ENCODE data around the gene MINDY3.
A peak's percentile ranks its signal among the peaks of the same experiment; 100 is the strongest.

The MINDY3 gene

GRCh38 chr10:15859906-15860691 is at the start of gene MINDY3:
TSS of gene MINDY3 (minus strand) at chr10:15860507. CDS start at chr10:15860299, 208 bp downstream.
- ChIA-PET POLR2A (interaction anchor here (0.9 to 1.8 kb wide), 14 partner anchors 10 to 1328 kb away, joined by 3 to 11 read pairs (median 4); partner anchors contain the start of genes ITGA8 and RSU1), CTCF (interaction anchor here (0.9 kb wide), 2 partner anchors 17 to 140 kb away, joined by 3 read pairs; partner anchors contain the start of gene ITGA8)
- TF ChIP-seq CTBP1 (IDR thresholded peaks at IDR 0.05; ENCODE audit: borderline replicate concordance) (no peak), ELF4 (IDR thresholded peaks at IDR 0.05) (peak; percentile 92)
- peak; percentile 80 for DNase-seq (ENCODE audit: extremely low spot score)

- POLR2A ChIA-PET = no interaction called here
These were observed 41.6 kb upstream of the MINDY3 start for GRCh38 chr10:15901889-15902288.

GRCh38 chr10:15898046-15898445 is 37.7 kb upstream of the MINDY3 start:
- CTCF ChIA-PET = interaction anchor here (0.6 kb wide), 1 partner anchor 863 kb away, joined by 6 read pairs; no protein-coding TSS in a partner anchor
- POLR2A ChIA-PET = no interaction called here
- peak; percentile 37 for DNase-seq (ENCODE audit: extremely low spot score)
- TF ChIP-seq BHLHE40 (IDR thresholded peaks at IDR 0.05; ENCODE audit: borderline replicate concordance) (no peak), FOXM1 (IDR thresholded peaks at IDR 0.05; ENCODE audit: borderline replicate concordance) (no peak), NFRKB (IDR thresholded peaks at IDR 0.05) (no peak), FOXK2 (IDR thresholded peaks at IDR 0.05) (no peak), PKNOX1 (IDR thresholded peaks at IDR 0.05) (no peak), FOXA1 (IDR thresholded peaks at IDR 0.05) (no peak), TARDBP (IDR thresholded peaks at IDR 0.05) (no peak), HDGF (IDR thresholded peaks at IDR 0.05; ENCODE audit: borderline replicate concordance) (no peak), CTBP1 (IDR thresholded peaks at IDR 0.05; ENCODE audit: borderline replicate concordance) (no peak), SP1 (IDR thresholded peaks at IDR 0.05) (no peak), SUZ12 (IDR thresholded peaks at IDR 0.05) (no peak), LEF1 (IDR thresholded peaks at IDR 0.05; ENCODE audit: borderline replicate concordance) (no peak), L3MBTL2 (conservative IDR thresholded peaks at IDR 0.05) (no peak), ELF4 (IDR thresholded peaks at IDR 0.05) (no peak), ZNF384 (IDR thresholded peaks at IDR 0.05) (no peak)

More at GRCh38 chr10:15901889-15902288, 41.6 kb upstream of the MINDY3 start:
- TF ChIP-seq FOXA1 (IDR thresholded peaks at IDR 0.05) (no peak), SUZ12 (IDR thresholded peaks at IDR 0.05) (no peak), CTBP1 (IDR thresholded peaks at IDR 0.05; ENCODE audit: borderline replicate concordance) (no peak), HDGF (IDR thresholded peaks at IDR 0.05; ENCODE audit: borderline replicate concordance) (no peak), ZNF384 (IDR thresholded peaks at IDR 0.05) (no peak), ARNT (IDR thresholded peaks at IDR 0.05) (no peak), BHLHE40 (IDR thresholded peaks at IDR 0.05; ENCODE audit: borderline replicate concordance) (no peak), ELF4 (IDR thresholded peaks at IDR 0.05) (no peak), PKNOX1 (IDR thresholded peaks at IDR 0.05) (no peak), TARDBP (IDR thresholded peaks at IDR 0.05) (no peak), SP1 (IDR thresholded peaks at IDR 0.05) (no peak), NFRKB (IDR thresholded peaks at IDR 0.05) (no peak), FOXM1 (IDR thresholded peaks at IDR 0.05; ENCODE audit: borderline replicate concordance) (no peak), LEF1 (IDR thresholded peaks at IDR 0.05; ENCODE audit: borderline replicate concordance) (no peak), FOXK2 (IDR thresholded peaks at IDR 0.05) (no peak)
- no peak for DNase-seq (ENCODE audit: extremely low spot score)
- CTCF ChIA-PET = interaction anchor here (0.9 to 1.1 kb wide), 3 partner anchors 9 to 277 kb away, joined by 3 to 5 read pairs (median 3); no protein-coding TSS in a partner anchor

- DNase-seq (ENCODE audit: extremely low spot score) = no peak
These were observed 37.0 kb upstream of the MINDY3 start for GRCh38 chr10:15897287-15897686.

GRCh38 chr10:15896654-15897053 is 36.3 kb upstream of the MINDY3 start:
- TF ChIP-seq HDGF (IDR thresholded peaks at IDR 0.05; ENCODE audit: borderline replicate concordance) (no peak), SUZ12 (IDR thresholded peaks at IDR 0.05) (no peak), LEF1 (IDR thresholded peaks at IDR 0.05; ENCODE audit: borderline replicate concordance) (no peak), ELF4 (IDR thresholded peaks at IDR 0.05) (no peak), NFRKB (IDR thresholded peaks at IDR 0.05) (no peak), SP1 (IDR thresholded peaks at IDR 0.05) (no peak), L3MBTL2 (conservative IDR thresholded peaks at IDR 0.05) (no peak), PKNOX1 (IDR thresholded peaks at IDR 0.05) (no peak), ZNF384 (IDR thresholded peaks at IDR 0.05) (no peak), BHLHE40 (IDR thresholded peaks at IDR 0.05; ENCODE audit: borderline replicate concordance) (no peak), FOXK2 (IDR thresholded peaks at IDR 0.05) (no peak), FOXA1 (IDR thresholded peaks at IDR 0.05) (no peak), ARNT (IDR thresholded peaks at IDR 0.05) (no peak), CTBP1 (IDR thresholded peaks at IDR 0.05; ENCODE audit: borderline replicate concordance) (no peak), TARDBP (IDR thresholded peaks at IDR 0.05) (no peak), FOXM1 (IDR thresholded peaks at IDR 0.05; ENCODE audit: borderline replicate concordance) (no peak)
- ChIA-PET CTCF (interaction anchor here (1.0 kb wide), 1 partner anchor 8 kb away, joined by 3 read pairs; no protein-coding TSS in a partner anchor), POLR2A (no interaction called here)
- no peak for DNase-seq (ENCODE audit: extremely low spot score)

More at GRCh38 chr10:15897287-15897686, 37.0 kb upstream of the MINDY3 start:
- TF ChIP-seq LEF1 (IDR thresholded peaks at IDR 0.05; ENCODE audit: borderline replicate concordance) (no peak), BHLHE40 (IDR thresholded peaks at IDR 0.05; ENCODE audit: borderline replicate concordance) (no peak), HDGF (IDR thresholded peaks at IDR 0.05; ENCODE audit: borderline replicate concordance) (no peak), NFRKB (IDR thresholded peaks at IDR 0.05) (no peak), ARNT (IDR thresholded peaks at IDR 0.05) (no peak), FOXK2 (IDR thresholded peaks at IDR 0.05) (no peak)
- POLR2A ChIA-PET = no interaction called here
- CTCF ChIA-PET = interaction anchor here (0.6 to 1.0 kb wide), 3 partner anchors 8 to 862 kb away, joined by 3 to 6 read pairs (median 3); no protein-coding TSS in a partner anchor
